ENCODE results near the gene NDST1.

GRCh38 chr5:150580917-150581316 is 73.0 kb downstream of the NDST1 start:
- no peak for TF ChIP-seq CTCF (IDR thresholded peaks at IDR 0.05 in 2 of 3, conservative IDR thresholded peaks at IDR 0.05 in 1 of 3; ENCODE audit: control insufficient read depth in 2 of 3, extremely low read depth in 1 of 3, insufficient read depth in 1 of 3, low read depth in 3 of 3, low read length in 3 of 3)
- no peak for TF ChIP-seq RAD21 (IDR thresholded peaks at IDR 0.05; ENCODE audit: insufficient read depth, low read depth, low read length)
- TF ChIP-seq POLR2A (IDR thresholded peaks at IDR 0.05; ENCODE audit: low read depth, low read length), result no peak

Data from GM12878 (cell line).